Smooth muscle cell (in vitro differentiated cells): ENCODE measurements around the gene ADORA3. TPM values are rescaled to one million over a fixed set of nuclear protein-coding genes. Genes with fewer than 3 reads are reported as not detected.

Experiments
- DNase-seq: peaks from one replicate; lab custom pipeline; 2025; ENCODE audit not compliant: unreplicated experiment; lab: John Stamatoyannopoulos, UW
- H2AFZ ChIP-seq: fragments of 200-600 bp; sonication (generic); 2 replicates; pipeline ENCODE4 v1.6.0; 2016; ENCODE audit warnings: antibody characterized with exemption, low read depth, mild to moderate bottlenecking
- H3F3A ChIP-seq: fragments of 200-600 bp; sonication (generic); 2 replicates; pipeline ENCODE4 v1.6.0; 2017; ENCODE audit warnings: antibody characterized with exemption, low read depth
- H3K27ac ChIP-seq: fragments of 200-600 bp; sonication (generic); 2 replicates; pipeline ENCODE4 v1.5.1; 2016; ENCODE audit warnings: low read depth, mild to moderate bottlenecking
- H3K27me3 ChIP-seq: fragments of 200-600 bp; sonication (generic); 2 replicates; pipeline ENCODE4 v1.6.1; 2016; ENCODE audit warnings: low read depth, mild to moderate bottlenecking
- H3K36me3 ChIP-seq: fragments of 200-600 bp; sonication (generic); 2 replicates; pipeline ENCODE4 v1.5.1; 2016; ENCODE audit warnings: low read depth
- H3K4me1 ChIP-seq: fragments of 200-600 bp; sonication (generic); 2 replicates; pipeline ENCODE4 v1.5.1; 2016; ENCODE audit warnings: low read depth
- H3K4me2 ChIP-seq: fragments of 200-600 bp; sonication (generic); 2 replicates; pipeline ENCODE4 v1.6.0; 2016; ENCODE audit warnings: mild to moderate bottlenecking
- H3K4me3 ChIP-seq: fragments of 200-600 bp; sonication (generic); 2 replicates; pipeline ENCODE4 v1.5.1; 2016; ENCODE audit warnings: mild to moderate bottlenecking
- H3K79me2 ChIP-seq: fragments of 200-600 bp; sonication (generic); 2 replicates; pipeline ENCODE4 v1.6.0; 2016; ENCODE audit warnings: low read depth, mild to moderate bottlenecking
- H3K9ac ChIP-seq: fragments of 200-600 bp; sonication (generic); 2 replicates; pipeline ENCODE4 v1.6.0; 2016; ENCODE audit warnings: low read depth
- H3K9me3 ChIP-seq: fragments of 200-600 bp; sonication (generic); replicated peaks from 2 replicates; pipeline ENCODE4 v1.5.1; 2016; ENCODE audit warnings: low read depth
- H4K20me1 ChIP-seq: fragments of 200-600 bp; sonication (generic); 2 replicates; pipeline ENCODE4 v1.6.0; 2016; ENCODE audit warnings: low read depth
- WGBS: methylation state at CpG from one replicate; pipeline ENCODE4 v1.1.7; 2016; ENCODE audit warnings: low lambda C conversion rate; 5-methylcytosine and 5-hydroxymethylcytosine counted together
- polyA plus RNA-seq: library from polyadenylated mRNA; unstranded; fragments of >200 nt; fragmentation: Nextera tagmentation; extraction: Ambion mirVana; gene quantifications from 2 replicates; pipeline ENCODE4 v1.2.1, GENCODE V29; 2016
- total RNA-seq: library from RNA; depleted of rRNA; stranded (reverse); fragments of >200 nt; gene quantifications from 2 replicates; pipeline ENCODE4 v1.2.3, GENCODE V29; 2014
- TF ChIP-seq, protein P1 (sequence below): fragments of 200-600 bp; sonication (generic); IDR thresholded peaks from 2 replicates; pipeline ENCODE4 v1.5.1; 2017; ENCODE audit warnings: borderline replicate concordance, mild to moderate bottlenecking, antibody characterized with exemption; ENCODE audit not compliant: insufficient read depth, poor library complexity, severe bottlenecking

ADORA3 gene
- total and polyA plus RNA-seq, 2 experiments from 2014 or later: not detected

DNA sequence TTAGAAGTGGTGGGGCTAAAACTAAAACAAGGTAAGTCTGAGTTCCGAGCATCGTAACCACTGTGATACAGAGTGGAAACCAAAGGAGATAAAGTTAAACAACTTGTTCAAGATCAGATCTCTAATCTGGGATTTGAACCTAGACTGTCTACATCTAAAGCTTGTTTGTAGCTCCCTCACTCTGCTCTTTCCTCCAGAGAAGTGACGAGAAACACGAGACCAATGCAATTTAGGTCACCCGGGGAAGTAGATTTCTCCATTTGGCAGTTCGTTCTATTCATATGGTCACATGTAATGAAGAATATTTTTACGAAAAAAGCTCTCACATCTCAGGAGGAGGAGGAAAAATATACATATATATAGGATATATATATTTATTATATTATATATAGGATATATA is 1.8 kb downstream of the ADORA3 start:
- WGBS: 87% methylated on average over 7 of the region's 7 CpGs
- DNase-seq: no peak

DNA sequence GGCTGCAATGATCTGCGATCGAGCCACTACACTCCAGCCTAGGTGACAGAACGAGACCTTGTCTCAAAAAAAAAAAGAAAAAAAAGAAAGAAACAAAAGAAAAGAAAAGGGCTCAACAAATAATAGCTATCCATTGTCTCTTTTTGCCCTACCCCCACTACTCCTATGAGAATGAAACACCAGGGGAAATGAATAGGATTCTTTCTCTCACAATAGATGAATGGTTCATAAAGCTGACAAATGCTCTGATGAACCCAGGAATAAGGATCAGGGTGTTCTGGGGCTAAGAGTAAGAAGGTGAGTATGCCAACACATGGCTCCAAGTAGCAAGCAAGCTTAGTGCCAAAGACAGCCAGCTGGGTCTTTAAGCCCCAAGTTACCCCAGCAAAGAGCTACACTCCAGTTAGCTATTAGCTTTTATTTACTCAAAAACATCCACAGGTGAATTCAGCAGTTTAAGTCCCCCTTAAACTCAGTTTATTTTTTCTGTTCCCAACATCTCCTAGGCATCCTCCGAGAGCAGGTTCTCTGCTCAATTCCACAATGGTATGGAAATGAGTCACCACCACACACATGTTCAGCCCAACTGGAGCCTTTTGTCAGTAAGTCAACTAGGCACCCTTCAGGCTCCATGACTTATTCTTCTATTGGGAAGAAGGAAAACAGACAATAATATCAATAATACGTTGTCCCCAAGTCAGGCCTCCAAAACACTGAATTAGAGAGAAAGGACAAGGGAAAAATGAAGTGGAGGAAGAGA is 4.2 kb downstream of the ADORA3 start:
- Histone ChIP-seq H3F3A (no peaks in the 10 kb centered on the region), H3K9ac (no peak overlapping the region), H3K27ac (no peak overlapping the region), H3K27me3 (peaks cover 7% of the 10 kb centered on the region), H3K9me3 (no peaks in the 10 kb centered on the region), H3K4me3 (no peak overlapping the region), H2AFZ (no peak overlapping the region), H4K20me1 (no peaks in the 10 kb centered on the region), H3K36me3 (no peaks in the 10 kb centered on the region), H3K4me1 (no peaks in the 10 kb centered on the region), H3K79me2 (no peaks in the 10 kb centered on the region), H3K4me2 (no peak overlapping the region)
- WGBS: 73% methylated on average over 5 of the region's 5 CpGs
- no peak for DNase-seq
- TF ChIP-seq, protein P1, sequence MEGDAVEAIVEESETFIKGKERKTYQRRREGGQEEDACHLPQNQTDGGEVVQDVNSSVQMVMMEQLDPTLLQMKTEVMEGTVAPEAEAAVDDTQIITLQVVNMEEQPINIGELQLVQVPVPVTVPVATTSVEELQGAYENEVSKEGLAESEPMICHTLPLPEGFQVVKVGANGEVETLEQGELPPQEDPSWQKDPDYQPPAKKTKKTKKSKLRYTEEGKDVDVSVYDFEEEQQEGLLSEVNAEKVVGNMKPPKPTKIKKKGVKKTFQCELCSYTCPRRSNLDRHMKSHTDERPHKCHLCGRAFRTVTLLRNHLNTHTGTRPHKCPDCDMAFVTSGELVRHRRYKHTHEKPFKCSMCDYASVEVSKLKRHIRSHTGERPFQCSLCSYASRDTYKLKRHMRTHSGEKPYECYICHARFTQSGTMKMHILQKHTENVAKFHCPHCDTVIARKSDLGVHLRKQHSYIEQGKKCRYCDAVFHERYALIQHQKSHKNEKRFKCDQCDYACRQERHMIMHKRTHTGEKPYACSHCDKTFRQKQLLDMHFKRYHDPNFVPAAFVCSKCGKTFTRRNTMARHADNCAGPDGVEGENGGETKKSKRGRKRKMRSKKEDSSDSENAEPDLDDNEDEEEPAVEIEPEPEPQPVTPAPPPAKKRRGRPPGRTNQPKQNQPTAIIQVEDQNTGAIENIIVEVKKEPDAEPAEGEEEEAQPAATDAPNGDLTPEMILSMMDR: no peak

More for the DNA sequence above, 1.8 kb downstream of the ADORA3 start:
- H3F3A ChIP-seq: no peaks in the 10 kb centered on the region
- no peak overlapping the region for H3K9ac ChIP-seq
- H4K20me1 ChIP-seq: no peaks in the 10 kb centered on the region
- H3K9me3 ChIP-seq: no peaks in the 10 kb centered on the region
- no peak overlapping the region for H3K4me3 ChIP-seq
- H2AFZ ChIP-seq: no peak overlapping the region
- no peaks in the 10 kb centered on the region for H3K4me1 ChIP-seq
- peaks cover 7% of the 10 kb centered on the region for H3K27me3 ChIP-seq
- no peaks in the 10 kb centered on the region for H3K36me3 ChIP-seq
- H3K4me2 ChIP-seq: no peak overlapping the region
- no peaks in the 10 kb centered on the region for H3K79me2 ChIP-seq
- TF ChIP-seq, protein P1: no peak
- H3K27ac ChIP-seq: no peak overlapping the region

DNA sequence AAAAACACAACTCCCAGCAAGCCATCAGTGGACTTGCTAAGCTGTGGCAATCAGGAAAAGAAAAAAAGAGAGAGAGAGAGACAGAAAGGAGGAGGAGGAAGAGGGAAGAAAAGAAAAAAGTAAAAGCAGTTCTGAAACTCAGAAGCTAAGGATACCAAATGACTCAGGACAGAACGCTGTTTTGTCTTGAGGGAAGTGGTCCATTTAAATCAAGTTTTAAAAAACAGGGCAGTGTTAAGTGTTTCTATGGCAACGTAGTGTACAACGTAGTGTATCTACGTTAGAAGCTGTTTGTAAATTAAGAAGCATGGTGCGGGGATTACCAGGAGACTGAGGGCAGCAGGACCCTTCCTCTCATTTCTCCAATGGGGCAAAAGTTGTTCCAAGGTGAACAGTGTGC is 5.8 kb downstream of the ADORA3 start:
- Histone ChIP-seq H3K4me1 (no peaks in the 10 kb centered on the region), H3K9me3 (no peaks in the 10 kb centered on the region), H2AFZ (no peak overlapping the region), H3K27me3 (peaks cover 7% of the 10 kb centered on the region), H3K27ac (no peak overlapping the region), H4K20me1 (no peaks in the 10 kb centered on the region), H3K4me3 (no peak overlapping the region), H3K79me2 (no peaks in the 10 kb centered on the region), H3K9ac (no peak overlapping the region), H3K36me3 (no peaks in the 10 kb centered on the region), H3K4me2 (no peak overlapping the region), H3F3A (no peaks in the 10 kb centered on the region)
- DNase-seq: no peak
- 85% methylated on average over 5 of the region's 5 CpGs for WGBS
- TF ChIP-seq, protein P1: no peak

DNA sequence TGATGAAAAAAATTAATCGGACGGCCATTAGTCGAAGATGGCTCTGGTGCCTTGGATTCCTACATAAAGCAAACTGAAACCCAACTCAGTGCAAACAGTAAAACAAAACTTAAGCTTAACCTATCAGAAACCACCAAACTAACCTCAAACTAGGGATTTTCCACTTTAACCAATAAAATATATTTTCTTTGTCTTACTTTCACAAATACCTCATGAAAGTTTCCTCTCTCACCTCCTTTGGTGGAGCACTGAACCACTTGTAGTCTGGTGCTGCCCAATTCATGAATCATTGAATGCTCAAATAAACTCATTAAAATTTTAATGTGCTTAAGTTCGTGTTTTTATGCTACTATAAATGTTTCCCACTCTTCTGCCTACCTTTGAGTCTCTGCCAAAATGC is 7.0 kb downstream of the ADORA3 start:
- WGBS: 93% methylated on average over 4 of the region's 4 CpGs
- H3K27ac ChIP-seq: no peak overlapping the region
- peaks cover 7% of the 10 kb centered on the region for H3K27me3 ChIP-seq
- no peaks in the 10 kb centered on the region for H3K9me3 ChIP-seq
- H2AFZ ChIP-seq: no peak overlapping the region
- no peak overlapping the region for H3K9ac ChIP-seq
- no peaks in the 10 kb centered on the region for H3K4me1 ChIP-seq
- TF ChIP-seq, protein P1: no peak
- no peaks in the 10 kb centered on the region for H3K79me2 ChIP-seq
- no peaks in the 10 kb centered on the region for H3F3A ChIP-seq
- H3K4me2 ChIP-seq: no peak overlapping the region
- DNase-seq: no peak
- H4K20me1 ChIP-seq: no peaks in the 10 kb centered on the region
- H3K4me3 ChIP-seq: no peak overlapping the region
- H3K36me3 ChIP-seq: no peaks in the 10 kb centered on the region
